GM18951 (cell line): Measurements from ENCODE around the gene PAQR5.
A peak's percentile ranks its signal among the peaks of the same experiment; 100 is the strongest.
"Not testable (repeated sequence)": the region's sequence is repeated elsewhere in the genome, so short reads cannot be mapped to it uniquely, and the experiment has no call there.

Experiments used
- POLR2A ChIP-seq: IDR thresholded peaks from 4 replicates; pipeline ENCODE4 v1.6.1; 2011; ENCODE audit warnings: mild to moderate bottlenecking; ENCODE audit not compliant: insufficient read length, insufficient read depth; ENCODE audit errors: extremely low read depth
- in situ Hi-C: fragments of 300-500 bp; cut with MboI; formaldehyde crosslinking; loops from one replicate; pipeline ENCODE4 v1.12.0; 2022; ENCODE audit warnings: low sequenced_read_pairs, mixed read lengths, inconsistent platforms; ENCODE audit not compliant: unreplicated experiment

The PAQR5 gene

DNA sequence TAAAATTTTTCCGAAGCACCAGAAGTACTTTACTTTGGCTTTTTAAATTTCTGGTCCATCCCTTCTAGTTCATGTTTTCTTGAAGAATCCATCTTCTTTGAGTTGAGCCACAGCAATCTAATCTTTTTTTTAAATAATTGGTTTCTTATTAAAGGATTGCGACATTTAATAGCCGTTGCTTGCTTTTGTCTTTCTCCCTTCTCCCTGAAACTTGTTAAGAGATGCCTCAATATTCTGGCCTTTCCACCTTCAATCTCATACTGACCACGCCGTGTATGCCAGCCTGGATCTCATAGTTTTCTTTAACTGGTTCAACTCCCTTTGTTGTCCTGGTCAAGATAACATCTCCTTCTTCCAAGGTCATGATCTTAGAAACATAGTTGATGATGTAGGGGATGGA, 135.5 kb downstream of the PAQR5 start:
- TF ChIP-seq POLR2A: no peak
- in situ Hi-C loops: no loop called here

DNA sequence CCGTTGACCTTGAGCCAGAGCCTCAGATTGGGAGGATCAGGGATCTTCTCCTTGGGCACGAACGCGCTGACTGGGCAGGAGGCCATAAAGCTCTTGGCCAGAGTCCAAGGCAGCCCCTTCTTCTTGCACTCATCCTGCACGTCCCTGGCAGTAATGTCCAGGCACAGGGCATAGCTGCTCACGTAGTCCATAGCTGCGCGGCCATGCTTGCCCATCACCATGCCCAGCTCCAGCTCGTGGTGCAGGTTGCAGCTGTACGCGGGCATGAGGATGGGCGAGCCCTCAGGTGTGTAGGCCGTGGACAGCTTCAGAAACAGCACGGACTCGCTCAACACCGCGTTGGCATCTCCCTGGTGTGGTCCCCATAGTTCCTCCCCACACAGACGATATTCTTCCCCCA, 136.0 kb downstream of the PAQR5 start:
- in situ Hi-C loops: no loop called here
- no peak for TF ChIP-seq POLR2A

DNA sequence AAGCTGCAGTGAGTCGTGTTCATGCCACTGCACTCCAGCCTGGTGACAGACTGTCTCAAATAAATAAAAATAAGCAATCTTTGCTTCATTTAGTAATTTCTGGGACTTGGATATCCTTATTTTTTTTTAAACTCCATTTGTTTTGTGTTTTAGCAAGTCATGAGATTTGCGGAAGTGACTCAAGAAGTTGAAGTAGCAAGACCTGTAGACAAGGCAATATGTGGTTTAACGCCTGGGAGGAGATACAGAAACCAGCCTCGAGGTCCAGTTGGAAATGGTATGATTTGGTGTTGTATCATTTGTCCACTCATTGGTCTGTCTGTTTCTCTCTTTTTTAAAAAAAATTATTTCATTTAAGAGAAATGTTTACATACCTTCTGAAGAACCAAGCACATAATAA, 137.3 kb downstream of the PAQR5 start:
- no peak for TF ChIP-seq POLR2A
- in situ Hi-C loops: no loop called here

DNA sequence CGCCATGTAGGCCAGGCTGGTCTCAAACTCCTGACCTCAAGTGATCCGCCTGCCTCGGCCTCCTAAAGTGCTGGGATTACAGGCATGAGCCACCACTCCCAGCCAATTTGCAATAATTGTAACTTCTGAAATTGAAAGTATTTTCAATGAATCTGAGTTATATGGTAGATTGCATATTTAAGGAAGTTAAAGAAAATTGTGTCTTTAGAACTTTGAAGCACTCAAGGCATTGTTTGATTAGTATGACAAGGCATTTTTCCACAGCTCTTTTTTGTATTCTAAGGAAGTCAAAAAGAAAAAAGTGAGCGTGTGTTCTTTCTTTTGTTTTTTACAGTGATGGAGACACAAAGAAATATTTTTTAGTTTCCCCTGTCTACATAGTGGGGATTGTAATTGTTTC, 138.2 kb downstream of the PAQR5 start:
- in situ Hi-C loops: no loop called here
- TF ChIP-seq POLR2A: no peak

DNA sequence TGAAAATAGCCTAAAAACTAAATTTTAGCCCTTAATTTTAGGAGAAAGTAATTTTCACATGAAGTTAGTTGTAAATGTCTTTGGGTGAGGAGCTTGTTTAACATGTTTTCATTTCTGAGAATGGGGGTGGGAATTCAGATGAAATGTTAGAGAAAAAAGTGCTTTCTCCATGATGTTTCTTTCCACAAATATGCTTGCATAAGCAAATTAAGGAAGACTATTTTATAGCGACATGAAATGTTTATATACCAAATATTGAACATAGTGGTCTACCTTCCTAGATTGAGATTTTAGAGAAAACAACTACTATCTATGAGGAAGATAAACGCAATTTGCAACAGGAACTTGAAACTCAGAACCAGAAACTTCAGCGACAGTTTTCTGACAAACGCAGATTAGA, 140.9 kb downstream of the PAQR5 start:
- TF ChIP-seq POLR2A: no peak
- in situ Hi-C loops: no loop called here

DNA sequence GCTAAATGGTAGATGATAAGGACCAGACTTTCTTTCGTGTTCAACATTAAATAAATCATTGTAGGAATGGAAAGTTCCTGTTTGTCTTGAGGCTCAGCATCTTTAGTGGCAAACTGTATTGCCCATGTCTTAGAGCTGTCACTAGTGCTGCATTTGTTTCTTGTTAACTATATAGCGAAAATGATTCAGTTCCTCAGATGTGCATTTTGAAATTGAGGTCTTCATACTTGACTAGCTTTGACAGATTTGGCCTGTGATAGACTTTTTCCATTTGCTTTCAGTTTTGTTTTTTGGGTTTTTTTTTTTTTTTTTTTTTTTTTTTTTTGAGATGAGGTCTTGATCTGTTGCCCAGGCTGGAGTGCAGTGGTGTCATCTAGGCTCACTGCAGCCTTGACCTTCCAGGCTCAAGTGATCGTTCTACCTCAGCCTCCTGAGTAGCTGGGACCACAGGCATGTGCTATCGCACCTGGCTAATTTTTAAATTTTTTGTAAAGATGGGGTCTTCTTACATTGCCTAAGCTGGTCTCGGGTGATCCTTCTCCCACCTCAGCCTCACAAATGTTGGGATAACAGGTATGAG, 144.4 kb downstream of the PAQR5 start:
- TF ChIP-seq POLR2A: no peak

DNA sequence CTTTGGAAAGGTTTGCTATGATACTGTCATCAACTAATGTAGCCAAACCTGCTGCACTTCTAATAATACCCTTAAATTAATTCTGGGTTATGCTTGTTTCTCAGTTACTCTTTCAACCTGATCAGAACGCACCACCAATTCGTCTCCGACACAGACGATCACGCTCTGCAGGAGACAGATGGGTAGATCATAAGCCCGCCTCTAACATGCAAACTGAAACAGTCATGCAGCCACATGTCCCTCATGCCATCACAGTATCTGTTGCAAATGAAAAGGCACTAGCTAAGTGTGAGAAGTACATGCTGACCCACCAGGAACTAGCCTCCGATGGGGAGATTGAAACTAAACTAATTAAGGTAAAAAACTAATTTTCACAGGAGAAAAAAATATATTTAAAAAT, 146.0 kb downstream of the PAQR5 start:
- in situ Hi-C loops: no loop called here
- TF ChIP-seq POLR2A: no peak

More for the DNA sequence above, 144.4 kb downstream of the PAQR5 start:
- in situ Hi-C loops: no loop called here

DNA sequence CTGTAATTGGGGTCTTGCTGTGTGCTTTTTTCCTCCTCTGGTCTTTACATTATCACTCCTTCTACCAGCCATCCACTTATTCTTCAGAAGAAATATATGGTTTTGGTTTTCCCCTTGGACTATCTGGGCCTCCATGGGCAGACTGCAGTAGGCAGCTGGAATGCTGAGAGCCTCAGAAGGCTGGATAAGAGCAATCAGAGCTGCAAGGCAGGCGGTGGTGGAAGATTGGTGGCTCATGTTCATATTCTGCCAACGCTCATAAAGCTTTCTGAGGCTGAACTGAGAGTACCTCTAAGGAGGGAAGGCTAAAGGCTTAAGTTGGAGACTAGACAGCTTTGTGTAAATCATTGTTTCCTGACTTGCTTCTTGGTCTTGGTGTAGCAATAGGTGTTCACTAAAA, 148.2 kb downstream of the PAQR5 start:
- TF ChIP-seq POLR2A: no peak
- in situ Hi-C loops: no loop called here

DNA sequence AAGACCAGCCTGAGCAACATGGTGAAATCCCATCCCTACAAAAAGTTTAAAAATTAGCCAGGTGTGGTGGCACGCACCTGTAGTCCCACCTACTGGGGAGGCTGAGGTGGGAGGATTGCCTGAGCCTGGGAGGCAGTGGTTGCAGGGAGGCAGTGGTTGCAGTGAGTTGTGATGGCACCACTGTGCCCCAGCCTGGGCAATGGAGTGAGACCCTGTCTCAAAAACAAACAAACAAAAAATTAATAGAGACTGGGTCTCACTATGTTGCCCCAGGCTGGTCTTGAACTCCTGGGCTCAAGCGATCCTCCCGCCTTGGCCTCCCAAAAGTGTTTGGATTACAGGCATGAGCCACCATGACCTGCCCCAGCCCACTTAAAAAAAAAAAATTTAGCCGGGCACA, 151.5 kb downstream of the PAQR5 start:
- in situ Hi-C loops: not testable (repeated sequence)

DNA sequence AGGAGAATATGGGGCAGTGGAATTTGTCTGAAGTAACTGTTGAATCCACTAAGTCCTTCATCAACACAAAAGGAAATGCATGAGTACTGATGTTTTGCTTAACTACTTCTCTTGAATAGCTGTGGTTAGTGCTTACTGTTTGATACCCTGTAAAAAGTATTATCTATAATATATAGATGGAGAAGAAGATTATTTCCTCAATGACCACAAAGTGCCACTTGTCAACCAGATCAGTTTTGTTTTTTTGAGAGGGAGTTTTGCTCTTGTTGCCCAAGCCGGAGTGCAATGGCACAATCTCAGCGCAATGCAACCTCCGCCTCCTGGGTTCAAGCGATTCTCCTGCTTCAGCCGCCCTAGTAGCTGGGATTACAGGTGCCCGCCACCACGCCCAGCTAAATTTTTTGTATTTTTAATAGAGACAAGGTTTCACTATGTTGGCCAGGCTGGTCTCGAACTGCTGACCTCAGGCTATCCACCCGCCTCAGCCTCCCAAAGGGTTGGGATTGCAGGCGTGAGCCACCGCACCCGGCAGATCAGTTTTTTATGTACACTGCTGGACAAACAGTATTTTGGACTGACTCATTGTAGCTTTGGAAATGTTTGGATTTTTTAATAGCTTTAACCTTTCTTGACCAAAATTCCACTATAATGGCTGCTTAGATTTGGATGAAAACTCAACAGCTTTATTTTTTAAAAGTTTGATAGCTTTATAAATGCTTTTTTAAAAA, 152.4 kb downstream of the PAQR5 start:
- in situ Hi-C loops: no loop called here
- no peak for TF ChIP-seq POLR2A

DNA sequence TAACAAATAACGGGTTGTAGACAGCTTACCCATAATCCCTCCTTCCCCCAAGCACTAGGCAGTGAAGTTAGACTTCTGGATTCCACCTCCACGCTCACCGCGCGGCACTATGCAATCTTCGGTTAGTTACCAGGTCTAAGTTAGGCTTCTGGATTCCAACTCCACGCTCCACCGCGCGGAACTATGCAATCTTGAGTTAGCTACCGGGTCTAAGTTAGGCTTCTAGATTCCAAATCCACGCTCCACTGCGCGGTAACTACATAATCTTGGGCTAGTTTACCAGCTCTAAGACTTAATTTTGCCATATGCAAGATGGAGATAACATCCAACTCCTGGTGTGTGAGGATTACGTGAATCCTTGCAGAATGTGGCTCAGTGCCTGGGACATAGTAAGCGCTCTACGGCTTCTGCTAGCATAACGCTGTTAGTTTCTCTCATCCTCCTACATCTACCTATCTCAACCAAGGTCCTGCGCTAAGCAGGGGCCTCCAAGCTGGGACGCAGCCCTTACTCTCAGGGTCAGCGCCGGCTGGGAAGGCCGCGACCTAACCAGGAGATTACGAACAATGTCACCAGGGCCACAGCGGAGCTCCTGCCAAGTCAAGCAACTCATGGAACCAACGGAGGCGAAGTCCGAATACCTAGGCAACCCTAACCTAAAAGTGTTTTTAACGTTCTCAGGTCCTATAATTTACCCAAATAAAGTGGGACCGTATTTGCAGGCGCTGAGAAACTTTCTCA, 153.4 kb downstream of the PAQR5 start:
- in situ Hi-C loops: no loop called here
- TF ChIP-seq POLR2A: no peak

DNA sequence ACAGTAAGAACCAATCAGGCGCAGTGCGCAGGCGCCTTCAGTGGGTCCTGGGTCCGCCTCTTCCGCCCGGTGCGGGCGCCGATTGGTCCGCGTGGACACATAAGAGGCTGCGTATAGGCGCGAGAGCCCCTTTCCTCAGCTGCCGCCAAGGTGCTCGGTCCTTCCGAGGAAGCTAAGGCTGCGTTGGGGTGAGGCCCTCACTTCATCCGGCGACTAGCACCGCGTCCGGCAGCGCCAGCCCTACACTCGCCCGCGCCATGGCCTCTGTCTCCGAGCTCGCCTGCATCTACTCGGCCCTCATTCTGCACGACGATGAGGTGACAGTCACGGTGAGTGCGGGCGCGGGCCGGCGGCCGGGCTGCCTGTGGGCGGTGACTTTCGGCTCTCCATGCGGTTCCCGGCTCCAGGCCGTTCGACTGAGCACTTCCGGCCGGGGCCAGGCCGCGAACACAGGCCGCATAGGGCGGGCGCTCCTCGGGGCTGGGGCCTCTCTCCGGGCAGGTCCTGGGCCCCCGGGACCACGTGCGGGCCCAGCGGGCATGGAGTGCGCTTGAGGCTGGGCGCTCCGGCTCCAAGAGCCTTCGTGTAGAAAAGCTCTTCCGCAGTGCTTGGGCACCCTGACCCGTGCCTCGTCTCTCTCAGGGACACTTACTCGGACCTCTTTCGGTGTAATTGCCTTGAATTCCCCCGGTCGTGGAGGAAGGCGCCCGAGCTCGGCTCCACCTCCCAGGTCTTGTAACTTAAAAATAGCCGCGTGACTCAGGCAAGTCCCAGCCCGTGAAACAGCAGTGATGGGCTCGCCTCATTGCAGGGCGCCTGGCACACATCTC, 154.2 kb downstream of the PAQR5 start, which contains the start of gene RPLP1:
Gene RPLP1, plus strand, starts transcription at position 127 of the 830 bp plus-strand sequence. Its CDS starts 131 bp downstream, at position 258.
- TF ChIP-seq POLR2A: peak; percentile 100
- in situ Hi-C loops: no loop called here

DNA sequence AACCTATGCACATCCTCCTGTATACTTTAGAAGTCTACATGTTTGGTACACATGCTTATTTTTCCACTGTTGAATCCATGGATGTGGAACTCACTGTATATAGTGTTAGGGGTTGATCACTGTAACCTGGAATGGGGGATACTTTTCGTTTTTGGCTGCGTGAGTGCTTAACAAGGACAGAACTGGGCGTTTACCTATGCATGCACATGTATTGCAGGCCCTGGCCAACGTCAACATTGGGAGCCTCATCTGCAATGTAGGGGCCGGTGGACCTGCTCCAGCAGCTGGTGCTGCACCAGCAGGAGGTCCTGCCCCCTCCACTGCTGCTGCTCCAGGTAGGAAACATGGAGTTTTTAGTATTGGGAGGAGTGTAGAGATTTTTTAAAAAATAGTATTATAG, 156.2 kb downstream of the PAQR5 start:
- in situ Hi-C loops: no loop called here
- TF ChIP-seq POLR2A: no peak
